Astrocyte of the cerebellum (primary cell): Measurements from ENCODE around the gene INTS4.
A peak's percentile ranks its signal among the peaks of the same experiment; 100 is the strongest.
"Not testable (repeated sequence)": the region's sequence is repeated elsewhere in the genome, so short reads cannot be mapped to it uniquely, and the experiment has no call there.

Experiments used
- DNase-seq: peaks from one replicate; pipeline ENCODE4 v3.0.0-alpha.2; 2011; ENCODE audit warnings: low read depth
- H3K4me3 ChIP-seq: 2 replicates; pipeline ENCODE4 v1.5.1; 2011; ENCODE audit warnings: mild to moderate bottlenecking, low read depth, low read length, moderate library complexity
- in situ Hi-C: cut with HindIII; loops from 2 replicates; pipeline ENCODE4 v1.10.0; 2017; ENCODE audit warnings: low sequenced_read_pairs
- TF ChIP-seq, protein P1 (sequence below): IDR thresholded peaks from 2 replicates; pipeline ENCODE4 v1.5.1; 2012; ENCODE audit warnings: low read length, low read depth, moderate library complexity, mild to moderate bottlenecking; ENCODE audit errors: missing control alignments

Gene INTS4

DNA sequence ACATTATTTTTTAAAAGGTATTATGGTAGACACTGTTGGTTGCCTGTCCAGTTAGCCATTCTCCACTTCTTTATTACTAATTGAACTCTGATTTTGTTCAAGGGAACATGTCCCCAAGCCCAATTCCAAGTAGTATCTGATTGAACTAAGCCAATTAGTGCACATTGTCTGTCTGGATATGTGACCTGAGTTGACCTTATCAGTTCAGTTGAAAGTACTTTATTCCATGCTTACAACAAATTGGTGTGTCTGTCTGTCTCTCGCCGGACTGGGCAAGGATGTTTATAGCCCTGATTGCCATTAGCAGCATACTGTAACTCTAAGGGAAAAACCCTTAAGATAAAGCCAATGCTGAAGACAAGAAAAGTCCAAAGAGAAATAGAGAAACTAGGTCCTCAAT is 85.6 kb downstream of the INTS4 start:
- H3K4me3 ChIP-seq, result no peak overlapping the region
- in situ Hi-C loops, result no loop called here
- DNase-seq, result no peak
- TF ChIP-seq, protein P1, sequence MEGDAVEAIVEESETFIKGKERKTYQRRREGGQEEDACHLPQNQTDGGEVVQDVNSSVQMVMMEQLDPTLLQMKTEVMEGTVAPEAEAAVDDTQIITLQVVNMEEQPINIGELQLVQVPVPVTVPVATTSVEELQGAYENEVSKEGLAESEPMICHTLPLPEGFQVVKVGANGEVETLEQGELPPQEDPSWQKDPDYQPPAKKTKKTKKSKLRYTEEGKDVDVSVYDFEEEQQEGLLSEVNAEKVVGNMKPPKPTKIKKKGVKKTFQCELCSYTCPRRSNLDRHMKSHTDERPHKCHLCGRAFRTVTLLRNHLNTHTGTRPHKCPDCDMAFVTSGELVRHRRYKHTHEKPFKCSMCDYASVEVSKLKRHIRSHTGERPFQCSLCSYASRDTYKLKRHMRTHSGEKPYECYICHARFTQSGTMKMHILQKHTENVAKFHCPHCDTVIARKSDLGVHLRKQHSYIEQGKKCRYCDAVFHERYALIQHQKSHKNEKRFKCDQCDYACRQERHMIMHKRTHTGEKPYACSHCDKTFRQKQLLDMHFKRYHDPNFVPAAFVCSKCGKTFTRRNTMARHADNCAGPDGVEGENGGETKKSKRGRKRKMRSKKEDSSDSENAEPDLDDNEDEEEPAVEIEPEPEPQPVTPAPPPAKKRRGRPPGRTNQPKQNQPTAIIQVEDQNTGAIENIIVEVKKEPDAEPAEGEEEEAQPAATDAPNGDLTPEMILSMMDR, result no peak

DNA sequence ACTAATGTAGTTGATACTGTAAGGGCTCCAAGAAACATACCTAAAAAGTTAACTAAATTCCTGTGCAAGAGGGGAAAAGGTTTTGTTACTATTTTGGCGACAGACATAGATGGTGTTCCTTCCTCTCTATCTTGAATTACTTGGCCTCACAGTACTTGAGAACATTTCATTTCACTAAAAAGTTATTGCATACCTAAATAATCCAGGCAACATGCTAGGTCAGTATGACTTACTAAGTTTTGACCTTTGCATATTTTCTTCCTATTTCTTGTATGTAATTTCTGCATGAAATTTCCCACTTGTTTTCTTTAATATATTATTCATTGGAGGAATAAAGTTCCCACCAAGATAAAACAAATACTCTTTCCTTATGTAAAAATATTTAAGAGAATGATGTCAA is 99.5 kb downstream of the INTS4 start:
- H3K4me3 ChIP-seq, in situ Hi-C loops, DNase-seq: not testable (repeated sequence)

DNA sequence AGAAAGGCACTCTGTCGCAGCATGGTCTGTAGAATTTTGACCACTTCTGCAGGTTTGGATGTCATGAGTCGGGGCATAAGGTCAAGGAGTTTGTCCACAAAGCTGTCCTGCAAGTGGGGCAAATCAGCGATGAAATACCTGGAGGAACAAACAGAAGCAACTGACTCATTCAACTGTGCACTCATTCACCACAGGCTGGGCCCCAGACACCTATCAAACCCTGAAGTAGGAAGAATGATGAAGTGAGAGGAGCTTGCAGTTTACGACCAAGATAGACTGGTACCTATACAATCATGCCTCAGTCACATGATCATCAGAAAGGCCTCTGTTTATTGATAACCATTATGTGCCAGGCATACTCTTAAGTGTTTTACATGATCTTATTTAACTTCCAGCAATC is 102.8 kb downstream of the INTS4 start:
- in situ Hi-C loops, DNase-seq: not testable (repeated sequence)

DNA sequence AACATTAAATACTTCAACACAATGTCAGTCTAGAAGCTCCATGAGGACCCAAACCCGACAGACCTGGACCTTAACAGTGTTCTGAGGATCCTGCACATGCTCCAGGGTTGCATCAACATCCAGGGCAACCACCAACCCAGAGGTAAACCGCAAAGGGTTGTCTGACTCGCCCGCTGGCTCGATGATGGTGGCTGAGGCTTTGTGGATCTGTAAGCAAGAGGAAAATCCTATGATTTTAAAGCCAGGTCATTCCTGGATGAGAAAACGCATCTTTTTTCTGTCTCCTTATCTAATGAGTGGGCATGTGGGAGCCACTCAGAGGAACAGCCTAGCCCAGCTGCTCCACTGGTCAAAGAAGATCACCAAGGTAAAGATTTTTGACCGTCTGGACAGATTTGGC is 103.2 kb downstream of the INTS4 start:
- in situ Hi-C loops, DNase-seq, H3K4me3 ChIP-seq: not testable (repeated sequence)

More for the DNA sequence above, 102.8 kb downstream of the INTS4 start:
- H3K4me3 ChIP-seq, result not testable (repeated sequence)

DNA sequence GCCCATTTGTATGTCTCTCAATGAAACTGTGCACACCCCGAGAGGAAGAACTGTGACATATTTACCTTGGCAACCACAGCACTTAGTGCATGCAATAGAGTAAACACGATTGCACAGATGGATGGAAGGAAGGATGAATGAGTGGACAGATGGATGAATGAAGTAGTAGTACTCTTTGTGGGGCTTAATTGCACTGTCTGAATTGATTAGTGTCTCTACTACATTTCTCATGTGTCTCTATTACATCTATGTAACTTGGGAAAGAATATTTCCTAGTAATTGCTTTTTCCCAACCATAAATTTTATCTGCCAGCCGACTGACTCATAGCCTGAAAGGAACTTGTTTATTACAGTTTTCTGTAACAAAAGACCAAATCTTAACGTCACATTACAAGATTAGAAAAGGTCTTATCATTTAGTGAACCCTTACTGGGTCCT is 103.8 kb downstream of the INTS4 start:
- DNase-seq, result not testable (repeated sequence)

DNA sequence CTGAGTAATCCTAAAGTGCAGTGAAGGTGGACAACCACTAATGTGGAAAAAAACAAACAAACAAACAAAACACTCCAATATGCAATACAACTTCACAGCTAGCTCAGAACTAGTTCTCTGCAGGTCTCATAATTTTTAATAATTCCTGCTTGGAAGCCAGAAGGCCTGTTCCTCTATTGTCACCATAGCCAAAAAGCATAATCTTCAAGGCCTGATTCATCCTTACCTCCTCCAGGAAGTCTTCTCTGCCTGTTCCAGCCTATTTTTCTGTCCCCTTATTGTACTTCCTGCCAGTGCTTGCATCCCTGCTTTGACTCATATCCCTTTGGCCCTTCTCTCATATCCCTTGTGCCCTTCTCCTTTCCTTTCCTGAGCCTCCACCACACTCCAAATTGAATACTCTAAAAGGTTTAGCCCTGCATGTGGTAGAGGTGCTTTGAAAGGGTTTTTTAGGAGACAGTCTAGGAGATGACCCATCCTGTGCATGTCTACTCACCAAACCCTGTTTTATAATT is 104.3 kb downstream of the INTS4 start:
- DNase-seq, in situ Hi-C loops, H3K4me3 ChIP-seq: not testable (repeated sequence)

More for the DNA sequence above, 103.8 kb downstream of the INTS4 start:
- H3K4me3 ChIP-seq, in situ Hi-C loops: not testable (repeated sequence)

DNA sequence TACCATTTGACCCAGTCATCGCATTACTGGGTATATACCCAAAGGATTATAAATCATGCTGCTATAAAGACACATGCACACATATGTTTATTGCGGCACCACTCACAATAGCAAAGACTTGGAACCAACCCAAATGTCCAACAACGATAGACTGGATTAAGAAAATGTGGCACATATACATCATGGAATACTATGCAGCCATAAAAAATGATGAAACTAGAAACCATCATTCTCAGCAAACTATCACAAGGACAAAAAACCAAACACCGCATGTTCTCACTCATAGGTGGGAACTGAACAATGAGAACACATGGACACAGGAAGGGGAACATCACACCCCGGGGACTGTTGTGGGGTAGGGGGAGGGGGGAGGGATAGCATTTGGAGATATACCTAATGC is 105.4 kb downstream of the INTS4 start:
- in situ Hi-C loops, H3K4me3 ChIP-seq, DNase-seq: not testable (repeated sequence)

DNA sequence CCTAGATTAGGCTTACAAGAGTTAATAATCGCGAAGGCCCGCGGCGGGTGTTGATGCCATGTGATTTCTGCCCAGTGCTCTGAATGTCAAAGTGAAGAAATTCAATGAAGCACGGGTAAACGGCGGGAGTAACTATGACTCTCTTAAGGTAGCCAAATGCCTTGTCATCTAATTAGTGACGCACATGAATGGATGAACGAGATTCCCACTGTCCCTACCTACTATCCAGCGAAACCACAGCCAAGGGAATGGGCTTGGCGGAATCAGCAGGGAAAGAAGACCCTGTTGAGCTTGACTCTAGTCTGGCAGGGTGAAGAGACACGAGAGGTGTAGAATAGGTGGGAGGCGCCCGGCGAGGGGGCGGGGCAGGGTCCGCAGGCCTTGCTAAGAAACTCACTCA is 108.1 kb downstream of the INTS4 start:
- no peak overlapping the region for H3K4me3 ChIP-seq
- DNase-seq, result no peak
- in situ Hi-C loops, result no loop called here
- TF ChIP-seq, protein P1, result no peak

DNA sequence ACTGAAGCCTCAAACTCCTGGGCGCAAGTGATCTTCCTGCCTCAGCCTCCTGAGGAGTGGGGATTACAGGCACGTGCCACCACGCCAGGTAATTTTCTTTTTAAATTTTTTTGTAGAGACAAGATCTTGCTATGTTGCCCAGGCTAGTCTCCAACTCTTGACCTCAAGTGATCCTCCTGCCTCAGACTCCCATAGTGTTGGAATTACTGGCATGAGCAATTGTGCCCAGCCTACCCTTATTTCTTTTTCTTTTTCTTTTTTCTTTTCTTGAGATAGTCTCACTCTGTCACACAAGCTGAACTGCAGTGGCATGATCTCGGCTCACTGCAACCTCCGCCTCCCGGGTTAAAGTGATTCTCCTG is 109.7 kb downstream of the INTS4 start:
- no peak for DNase-seq
- TF ChIP-seq, protein P1, result no peak
- H3K4me3 ChIP-seq, result no peak overlapping the region
- in situ Hi-C loops, result loop anchor here (5.0 kb wide), 2 partner anchors 73 to 102 kb away; no protein-coding TSS in a partner anchor

DNA sequence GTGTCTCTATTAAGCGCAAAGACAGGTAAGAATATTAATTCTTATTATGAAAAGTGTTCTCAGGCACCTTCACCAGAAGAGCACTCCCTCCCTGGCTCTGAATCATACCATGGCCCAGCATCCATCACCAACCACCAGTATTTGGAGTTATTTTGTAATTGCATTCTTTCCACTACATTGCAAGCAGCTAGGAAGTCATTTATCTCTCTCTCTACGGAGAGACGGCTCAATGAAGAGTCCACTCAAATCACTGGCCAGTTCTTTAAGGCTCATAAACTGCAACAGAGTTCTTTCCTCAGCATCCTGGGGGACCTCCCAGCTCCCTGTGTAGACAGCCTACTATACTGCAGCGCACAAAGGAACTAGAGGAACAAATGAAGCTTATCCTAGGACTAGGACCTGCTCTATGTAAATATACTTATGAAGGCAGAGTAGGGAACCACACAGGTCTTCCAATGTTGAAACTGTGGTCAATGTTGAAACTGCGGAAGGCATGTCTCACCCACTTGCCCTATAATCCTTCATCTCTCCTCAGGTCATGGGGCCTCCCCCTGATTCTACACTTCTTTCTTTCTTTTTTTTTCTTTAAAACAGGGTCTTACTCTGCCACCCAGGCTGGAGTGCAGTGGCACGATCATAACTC is 110.2 kb downstream of the INTS4 start:
- in situ Hi-C loops, result loop anchor here (5.0 kb wide), 2 partner anchors 72 to 103 kb away; no protein-coding TSS in a partner anchor
- TF ChIP-seq, protein P1, result no peak
- DNase-seq, result peak; percentile 27
- no peak overlapping the region for H3K4me3 ChIP-seq
